Spleen (tissue), 11 donors: ENCODE data around the gene ING4. TPM values are rescaled to one million over a fixed set of nuclear protein-coding genes. Genes with fewer than 3 reads are reported as not detected.

Experiments used
- DNase-seq: peaks from one replicate; pipeline ENCODE4 v3.0.0-alpha.2; 2020
- H3K27ac ChIP-seq, 8 donors: fragments of 200-600 bp; sonication (generic) in 7 of 8; 1 replicate in 4 of 8; 2 replicates in 4 of 8; pipeline versions ENCODE4 v1.5.0 to v1.8.0; 2016 to 2021; ENCODE audit warnings: inconsistent platforms in 4 of 8, mild to moderate bottlenecking in 4 of 8, moderate library complexity in 1 of 8
- H3K27me3 ChIP-seq, 7 donors: fragments of 200-600 bp; sonication (generic) in 6 of 7; replicated peaks in 1 of 7; 1 replicate in 4 of 7; 2 replicates in 3 of 7; pipeline versions ENCODE4 v1.5.0 to v1.8.0; 2016 to 2021; ENCODE audit warnings: inconsistent platforms in 3 of 7, mild to moderate bottlenecking in 1 of 7
- H3K36me3 ChIP-seq, 6 donors: fragments of 200-600 bp; sonication (generic) in 5 of 6; 1 replicate in 4 of 6; 2 replicates in 2 of 6; pipeline versions ENCODE4 v1.5.0 to v1.8.0; 2016 to 2021; ENCODE audit warnings: inconsistent platforms in 2 of 6
- H3K4me1 ChIP-seq, 6 donors: fragments of 200-600 bp; sonication (generic) in 5 of 6; 1 replicate in 3 of 6; 2 replicates in 3 of 6; pipeline versions ENCODE4 v1.5.0 to v1.8.0; 2016 to 2021; ENCODE audit warnings: inconsistent platforms in 3 of 6
- H3K4me3 ChIP-seq, 8 donors: fragments of 200-600 bp; sonication (generic) in 7 of 8; 1 replicate in 4 of 8; 2 replicates in 4 of 8; pipeline versions ENCODE4 v1.5.0 to v1.8.0; 2016 to 2021; ENCODE audit warnings: inconsistent platforms in 4 of 8, mild to moderate bottlenecking in 4 of 8, moderate library complexity in 2 of 8
- H3K9me3 ChIP-seq, 8 donors: fragments of 200-600 bp; sonication (generic) in 7 of 8; 1 replicate in 4 of 8; 2 replicates in 4 of 8; pipeline versions ENCODE4 v1.5.0 to v1.8.0; 2016 to 2021; ENCODE audit warnings: inconsistent platforms in 4 of 8
- CTCF ChIP-seq, 11 experiments: fragments of 200-600 bp in 7 of 11; fragments of 450-650 bp in 4 of 11; sonication (generic) in 4 of 11; IDR thresholded peaks in 8 of 11; conservative IDR thresholded peaks in 3 of 11; 1 replicate in 7 of 11; 2 replicates in 4 of 11; pipeline versions ENCODE4 v1.4.0 to v1.8.0; 2016 to 2021; ENCODE audit warnings: antibody characterized with exemption in 11 of 11, inconsistent platforms in 4 of 11, mild to moderate bottlenecking in 1 of 11
- POLR2A ChIP-seq, 3 donors: fragments of 450-650 bp; IDR thresholded peaks; one replicate each; pipeline ENCODE4 v1.5.1; 2017; ENCODE audit warnings: antibody characterized with exemption in 3 of 3, mild to moderate bottlenecking in 1 of 3
- POLR2AphosphoS5 ChIP-seq, 3 donors: sonication (generic); formaldehyde crosslinking; IDR thresholded peaks; one replicate each; pipeline ENCODE4 v1.5.1; 2017; ENCODE audit warnings: antibody characterized with exemption in 3 of 3
- WGBS, 5 donors: extraction: QIAGEN DNeasy Blood & Tissue Kit in 3 of 5; methylation state at CpG; one replicate each; pipeline versions ENCODE4 v1.1.5 to v1.1.7; 2013 to 2018; 5-methylcytosine and 5-hydroxymethylcytosine counted together
- intact Hi-C: fragments of 100-400 bp; cut with DNase I; formaldehyde crosslinking; loops from one replicate; pipeline ENCODE4 v1.15.0; 2023; ENCODE audit warnings: low total_unique reads
- polyA plus RNA-seq, 3 donors: library from polyadenylated mRNA; stranded (reverse); fragments of 200-250 nt; gene quantifications; one replicate each; pipeline ENCODE4 v1.2.1, GENCODE V29; 2013
- total RNA-seq, 7 donors: library from RNA; depleted of rRNA in 3 of 7; stranded (reverse); fragments of >200 nt in 3 of 7; fragmentation: NEBNext Ultra II Directional in 4 of 7; extraction: Animal tissue kit (Norgen Biotek cat#: 25700) in 4 of 7; gene quantifications; one replicate each; pipeline versions ENCODE4 v1.1.0 to v1.2.1, GENCODE V29; 2016 to 2021
- donor health status: healthy with polysubstance abuse.
- donor health status: DM: no; HTN: no; CAD: no; lungs with moderate emphysema.
- donor health status: DM: no; HTN: no; CAD: no.
- donor health status: Bipolar disorder and iron deficiency.
- donor health status: healthy.
- donor health status: DM: no; HTN: no; CAD: no.
- donor health status: DM: yes; HTN: yes; CAD: no.

Gene ING4
- total and polyA plus RNA-seq, 10 donors = 33.0 to 68.8 (median 49.9) TPM

- Histone ChIP-seq H3K4me3 (peak overlapping the region; percentile 71 to 90 (median 87)), H3K9me3 (no peaks in the 10 kb centered on the region), H3K27me3 (no peaks in the 10 kb centered on the region), H3K4me1 (peaks cover 34 to 78% (median 64%) of the 10 kb centered on the region in 6 donors), H3K27ac (peak overlapping the region; percentile 94 to 99 (median 96)), H3K36me3 (peaks cover 0 to 40% (median 5%) of the 10 kb centered on the region in 6 donors)
- no peak for TF ChIP-seq POLR2A (IDR thresholded peaks at IDR 0.05)
- TF ChIP-seq POLR2AphosphoS5 (IDR thresholded peaks at IDR 0.05) = peak in 1 of 3 donors; percentile 2
- TF ChIP-seq CTCF (IDR thresholded peaks at IDR 0.05 in 8 of 11, conservative IDR thresholded peaks at IDR 0.05 in 3 of 11) = peak in 1 of 11 experiments; percentile 4
- intact Hi-C loops = loop anchor here (5.0 kb wide), 1 partner anchor 71 kb away; no protein-coding TSS in a partner anchor
- peak; percentile 89 for DNase-seq
- WGBS, 5 donors = 0 to 1% (median 0%) methylated on average over 12 to 13 of the region's 13 CpGs
These were observed 25.7 kb upstream of the ING4 start for GRCh38 chr12:6688543-6688998.

GRCh38 chr12:6685814-6686213, 22.9 kb upstream of the ING4 start:
- Histone ChIP-seq H3K4me3 (no peak overlapping the region), H3K4me1 (peaks cover 34 to 91% (median 69%) of the 10 kb centered on the region in 6 donors), H3K27ac (no peak overlapping the region), H3K36me3 (peaks cover 0 to 67% (median 9%) of the 10 kb centered on the region in 6 donors), H3K27me3 (no peaks in the 10 kb centered on the region), H3K9me3 (no peaks in the 10 kb centered on the region)
- WGBS, 5 donors = 52 to 88% (median 58%) methylated on average over 3 of the region's 3 CpGs
- intact Hi-C loops = loop anchor here (5.0 kb wide), 1 partner anchor 69 kb away; no protein-coding TSS in a partner anchor
- TF ChIP-seq POLR2AphosphoS5 (IDR thresholded peaks at IDR 0.05) = no peak
- no peak for TF ChIP-seq POLR2A (IDR thresholded peaks at IDR 0.05)
- TF ChIP-seq CTCF (IDR thresholded peaks at IDR 0.05 in 8 of 11, conservative IDR thresholded peaks at IDR 0.05 in 3 of 11) = no peak
- DNase-seq = no peak

- WGBS, 5 donors = 54 to 67% (median 59%) methylated on average over 6 of the region's 6 CpGs
- Histone ChIP-seq H3K27ac (peak overlapping the region in 2 of 8 donors; percentile 4 to 6), H3K27me3 (no peaks in the 10 kb centered on the region), H3K4me1 (peaks cover 27 to 91% (median 59%) of the 10 kb centered on the region in 6 donors), H3K36me3 (peaks cover 0 to 79% (median 19%) of the 10 kb centered on the region in 6 donors), H3K4me3 (no peak overlapping the region), H3K9me3 (no peaks in the 10 kb centered on the region)
- intact Hi-C loops = loop anchor here (5.0 kb wide), 1 partner anchor 67 kb away; no protein-coding TSS in a partner anchor
- TF ChIP-seq CTCF (IDR thresholded peaks at IDR 0.05 in 8 of 11, conservative IDR thresholded peaks at IDR 0.05 in 3 of 11) = peak in 10 of 11 experiments; percentile 17 to 69 (median 54)
- TF ChIP-seq POLR2AphosphoS5 (IDR thresholded peaks at IDR 0.05) = no peak
- no peak for DNase-seq
These were observed 21.7 kb upstream of the ING4 start for GRCh38 chr12:6684609-6685008.

- 93 to 99% (median 95%) methylated on average over 5 of the region's 5 CpGs for WGBS, 5 donors
- Histone ChIP-seq H3K36me3 (peaks cover 7 to 100% (median 89%) of the 10 kb centered on the region in 6 donors), H3K9me3 (no peaks in the 10 kb centered on the region), H3K4me3 (no peak overlapping the region), H3K27me3 (no peaks in the 10 kb centered on the region), H3K4me1 (peaks cover 0 to 31% (median 5%) of the 10 kb centered on the region in 6 donors), H3K27ac (no peak overlapping the region)
- no peak for DNase-seq
- intact Hi-C loops = no loop called here
- no peak for TF ChIP-seq POLR2A (IDR thresholded peaks at IDR 0.05)
- TF ChIP-seq CTCF (IDR thresholded peaks at IDR 0.05 in 8 of 11, conservative IDR thresholded peaks at IDR 0.05 in 3 of 11) = no peak
- TF ChIP-seq POLR2AphosphoS5 (IDR thresholded peaks at IDR 0.05) = no peak
These were observed 14.0 kb upstream of the ING4 start for GRCh38 chr12:6676962-6677361.
